Activated T-helper 1 cell treated with Interleukin-2 at 50 U/mL for 16 hours (primary cell): ENCODE measurements around the gene GABRG3.

Experiments
- DNase-seq: peaks from one replicate; pipeline ENCODE4 v3.0.0-alpha.2; 2020; ENCODE audit warnings: low read depth

The GABRG3 gene

GRCh38 chr15:27509014-27509413 lies 538.0 kb downstream of the GABRG3 start:
- no peak for DNase-seq

GRCh38 chr15:27512281-27513001 lies 541.5 kb downstream of the GABRG3 start:
- no peak for DNase-seq

GRCh38 chr15:27514526-27514925 lies 543.5 kb downstream of the GABRG3 start:
- DNase-seq, result no peak

GRCh38 chr15:27527490-27528067 lies 556.6 kb downstream of the GABRG3 start:
- no peak for DNase-seq

- no peak for DNase-seq
Measured at GRCh38 chr15:27529399-27529798, 558.4 kb downstream of the GABRG3 start.

DNA sequence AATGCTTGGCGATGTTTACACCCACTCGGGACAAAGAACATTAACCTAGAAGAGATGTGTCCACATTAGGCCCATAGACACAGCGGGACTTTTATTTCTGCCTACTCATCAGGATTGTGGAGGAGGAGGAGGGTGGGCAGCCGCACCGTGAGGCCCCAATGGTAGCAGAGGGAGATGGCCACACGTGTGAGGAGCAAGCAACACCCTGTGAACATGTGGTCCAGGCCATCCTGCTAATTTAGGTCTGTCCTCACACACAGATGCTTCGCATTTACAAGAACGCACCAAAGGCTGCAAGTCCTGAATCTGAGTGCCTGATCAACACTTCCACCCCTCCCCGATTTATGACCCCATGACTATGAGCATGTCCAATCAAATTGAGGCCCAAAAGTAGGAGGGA lies 560.0 kb downstream of the GABRG3 start:
- no peak for DNase-seq

GRCh38 chr15:27532358-27532757 lies 561.4 kb downstream of the GABRG3 start:
- no peak for DNase-seq

GRCh38 chr15:27535445-27536129 lies 564.6 kb downstream of the GABRG3 start:
- DNase-seq, result no peak

DNA sequence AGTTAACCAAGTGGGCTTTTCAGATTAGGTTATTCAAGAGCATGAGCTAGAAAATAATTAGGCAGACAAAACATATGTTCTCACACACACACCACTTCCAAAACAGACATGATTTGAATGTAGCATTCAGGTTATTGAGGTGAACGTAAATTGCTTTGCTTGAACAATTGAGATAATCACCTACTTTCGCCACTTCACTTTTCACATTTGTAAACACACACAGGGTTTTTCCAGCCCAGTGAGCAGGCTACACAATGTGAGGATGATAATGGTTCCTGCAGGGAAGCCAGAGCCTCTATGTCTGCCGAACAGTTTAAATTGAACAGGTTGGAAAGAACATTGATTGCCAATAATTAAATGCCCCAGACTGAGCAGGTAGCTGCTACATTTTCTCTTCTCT lies 567.3 kb downstream of the GABRG3 start:
- DNase-seq, result no peak

- DNase-seq, result no peak
Measured at GRCh38 chr15:27541581-27541980, 570.6 kb downstream of the GABRG3 start.

GRCh38 chr15:27545494-27546255 lies 574.7 kb downstream of the GABRG3 start:
- no peak for DNase-seq

DNA sequence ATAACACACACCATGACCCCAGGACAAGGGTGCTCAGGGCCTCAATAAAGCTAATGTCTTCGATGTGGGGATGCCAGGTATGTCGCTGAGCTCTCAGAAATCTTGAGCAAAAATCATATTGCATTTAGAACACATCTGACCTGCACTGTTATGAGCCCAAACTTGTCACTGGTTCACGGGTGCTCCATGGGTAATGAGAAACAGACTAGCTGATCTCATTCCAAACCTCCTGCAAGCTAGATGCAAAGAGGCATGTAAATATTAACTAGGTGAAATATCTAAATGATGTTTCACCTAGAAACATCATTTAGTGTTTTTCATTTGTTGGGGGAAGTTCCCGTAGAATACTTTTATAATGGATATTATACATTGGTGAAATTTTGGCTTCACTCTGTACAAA lies 578.8 kb downstream of the GABRG3 start:
- no peak for DNase-seq

DNA sequence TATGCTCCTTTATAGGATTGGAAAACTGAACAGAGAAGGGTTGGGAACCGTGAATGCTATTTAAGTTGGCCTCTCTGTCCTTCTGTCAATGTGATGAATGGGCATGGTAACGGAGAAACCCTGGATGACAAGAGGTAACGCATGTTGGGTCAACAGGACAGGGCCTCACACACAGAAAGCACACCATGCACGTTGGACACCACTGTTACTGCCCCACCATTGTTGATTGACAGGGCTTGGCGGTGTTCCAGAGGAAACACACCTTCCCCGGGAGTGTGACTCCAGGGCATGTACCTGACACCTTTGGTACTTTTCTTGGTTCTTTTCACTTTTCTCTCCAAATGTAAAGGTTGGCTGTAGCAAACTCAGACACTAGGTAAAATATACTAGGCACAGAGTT lies 579.7 kb downstream of the GABRG3 start:
- DNase-seq, result no peak

- DNase-seq, result no peak
Measured at GRCh38 chr15:27561816-27562215, 590.8 kb downstream of the GABRG3 start.

DNA sequence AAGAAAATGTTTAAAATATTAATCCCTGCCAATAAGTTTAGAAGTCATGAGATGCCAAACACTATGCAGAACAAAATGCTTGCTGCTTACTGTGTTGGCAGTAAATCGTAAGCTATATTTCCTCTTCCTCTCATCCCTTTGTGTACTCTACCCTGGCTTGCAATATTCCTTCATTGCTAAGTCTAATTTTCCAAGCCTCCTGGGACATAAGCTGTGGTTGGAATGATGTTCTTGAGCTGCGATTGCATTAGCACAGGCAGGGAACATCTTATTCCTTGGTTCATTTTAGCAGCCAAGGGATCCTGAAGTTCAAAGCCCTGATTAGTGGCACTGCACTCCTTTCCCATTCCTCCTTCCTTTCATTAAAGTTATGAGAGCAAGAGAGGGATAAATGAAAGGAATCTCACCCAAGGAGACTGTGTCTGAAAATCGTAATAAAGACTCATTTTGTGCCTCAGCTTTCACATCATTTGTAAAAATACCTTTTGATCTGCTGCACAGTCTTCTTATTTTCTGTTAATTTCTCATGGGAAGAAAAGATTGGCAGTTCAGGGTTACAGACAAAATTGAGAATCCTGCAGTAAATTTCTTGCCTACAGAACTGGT lies 592.9 kb downstream of the GABRG3 start:
- DNase-seq, result no peak

GRCh38 chr15:27564656-27565055 lies 593.7 kb downstream of the GABRG3 start:
- DNase-seq, result no peak

- DNase-seq, result no peak
Measured at GRCh38 chr15:27570746-27571145, 599.8 kb downstream of the GABRG3 start.

GRCh38 chr15:27573805-27574485 lies 603.0 kb downstream of the GABRG3 start:
- DNase-seq, result no peak

GRCh38 chr15:27574541-27575054 lies 603.6 kb downstream of the GABRG3 start:
- no peak for DNase-seq

DNA sequence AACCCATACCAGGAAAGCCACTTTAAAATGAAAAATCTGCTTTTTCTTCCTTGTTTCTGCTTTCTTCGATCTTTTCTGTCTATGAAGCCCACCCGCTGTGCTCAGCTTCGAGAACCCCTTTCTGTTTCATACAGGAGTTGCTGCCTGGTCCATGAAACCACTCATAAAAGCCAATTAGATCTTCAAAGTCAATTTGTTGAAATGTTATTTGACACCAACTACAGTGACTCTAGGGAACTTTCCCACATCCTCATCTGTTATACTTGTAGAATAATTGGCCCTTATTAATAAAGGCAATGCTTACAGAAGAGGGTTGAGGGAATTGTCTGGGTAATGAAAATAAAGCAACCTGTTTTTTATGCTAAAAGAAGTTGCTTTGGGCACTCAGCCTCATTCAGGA lies 604.5 kb downstream of the GABRG3 start:
- DNase-seq, result no peak

DNA sequence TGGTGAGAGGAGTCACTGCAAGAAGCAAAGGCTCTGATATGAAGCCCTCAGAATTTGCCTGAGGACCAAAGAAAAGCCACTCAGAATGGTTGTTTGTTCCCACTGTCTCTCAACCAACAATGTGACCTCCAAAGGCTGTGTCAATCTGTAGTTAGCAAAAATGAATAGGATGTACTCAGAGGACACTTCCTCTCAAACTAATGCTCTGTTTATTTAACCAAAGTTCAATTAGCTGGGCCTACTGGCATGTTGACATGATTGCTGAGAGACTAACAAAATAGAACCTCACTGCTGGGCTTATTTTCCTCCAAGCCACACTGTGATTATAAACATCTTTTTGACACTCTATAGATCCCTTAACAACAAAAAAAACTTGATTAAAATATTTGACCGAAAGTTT lies 605.6 kb downstream of the GABRG3 start:
- DNase-seq, result no peak
